Measurements from ENCODE around the gene GLIPR2. TPM values are rescaled to one million over a fixed set of nuclear protein-coding genes. Genes with fewer than 3 reads are reported as not detected.
"Not testable (repeated sequence)": the region's sequence is repeated elsewhere in the genome, so short reads cannot be mapped to it uniquely, and the experiment has no call there.

GLIPR2 gene
- total RNA-seq, 1 experiment from 2014 or later = 0.96 TPM

DNA sequence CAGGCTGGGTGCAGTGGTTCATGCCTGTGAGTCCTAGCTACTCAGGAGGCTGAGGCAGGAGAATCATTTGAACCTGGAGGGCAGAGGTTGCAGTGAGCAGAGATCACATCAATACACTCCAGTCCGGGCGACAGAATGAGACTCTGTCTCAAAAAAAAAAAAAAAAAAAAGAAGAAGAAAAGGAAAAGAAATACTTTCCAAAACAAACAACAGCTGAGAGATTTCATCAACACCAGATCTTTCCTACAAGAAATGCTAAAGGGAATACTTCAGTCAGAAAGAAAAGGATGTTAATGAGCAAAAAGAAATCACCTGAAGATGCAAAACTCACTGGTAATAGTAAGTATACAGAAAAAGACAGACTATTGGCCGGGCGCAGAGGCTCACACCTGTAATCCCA, 41.0 kb downstream of the GLIPR2 start:
- Mint-ChIP-seq H3K4me1 (ENCODE audit: insufficient read depth, unreplicated experiment) (no peaks in the 10 kb centered on the region), H3K36me3 (ENCODE audit: insufficient read depth, unreplicated experiment) (no peaks in the 10 kb centered on the region), H3K27ac (ENCODE audit: low read depth, unreplicated experiment) (no peak overlapping the region), H3K27me3 (ENCODE audit: insufficient read depth, unreplicated experiment) (no peaks in the 10 kb centered on the region), H3K4me3 (ENCODE audit: unreplicated experiment) (no peak overlapping the region), H3K9me3 (ENCODE audit: unreplicated experiment) (no peaks in the 10 kb centered on the region)
- DNase-seq (ENCODE audit: unreplicated experiment) = no peak
- TF ChIP-seq, protein P1, sequence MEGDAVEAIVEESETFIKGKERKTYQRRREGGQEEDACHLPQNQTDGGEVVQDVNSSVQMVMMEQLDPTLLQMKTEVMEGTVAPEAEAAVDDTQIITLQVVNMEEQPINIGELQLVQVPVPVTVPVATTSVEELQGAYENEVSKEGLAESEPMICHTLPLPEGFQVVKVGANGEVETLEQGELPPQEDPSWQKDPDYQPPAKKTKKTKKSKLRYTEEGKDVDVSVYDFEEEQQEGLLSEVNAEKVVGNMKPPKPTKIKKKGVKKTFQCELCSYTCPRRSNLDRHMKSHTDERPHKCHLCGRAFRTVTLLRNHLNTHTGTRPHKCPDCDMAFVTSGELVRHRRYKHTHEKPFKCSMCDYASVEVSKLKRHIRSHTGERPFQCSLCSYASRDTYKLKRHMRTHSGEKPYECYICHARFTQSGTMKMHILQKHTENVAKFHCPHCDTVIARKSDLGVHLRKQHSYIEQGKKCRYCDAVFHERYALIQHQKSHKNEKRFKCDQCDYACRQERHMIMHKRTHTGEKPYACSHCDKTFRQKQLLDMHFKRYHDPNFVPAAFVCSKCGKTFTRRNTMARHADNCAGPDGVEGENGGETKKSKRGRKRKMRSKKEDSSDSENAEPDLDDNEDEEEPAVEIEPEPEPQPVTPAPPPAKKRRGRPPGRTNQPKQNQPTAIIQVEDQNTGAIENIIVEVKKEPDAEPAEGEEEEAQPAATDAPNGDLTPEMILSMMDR (IDR thresholded peaks at IDR 0.05; ENCODE audit: unreplicated experiment) = no peak
- CTCF ChIA-PET = interaction anchor here (0.8 to 0.9 kb wide), 2 partner anchors 11 to 13 kb away, joined by 3 to 6 read pairs; no protein-coding TSS in a partner anchor
- no TSS peak for BruUV-seq (replicated peaks)
- intact Hi-C loops (cut with micrococcal nuclease) = no loop called here
- POLR2A ChIA-PET = interaction anchor here (1.2 kb wide), 1 partner anchor 13 kb away, joined by 9 read pairs; the partner anchor contains the start of gene CLTA

DNA sequence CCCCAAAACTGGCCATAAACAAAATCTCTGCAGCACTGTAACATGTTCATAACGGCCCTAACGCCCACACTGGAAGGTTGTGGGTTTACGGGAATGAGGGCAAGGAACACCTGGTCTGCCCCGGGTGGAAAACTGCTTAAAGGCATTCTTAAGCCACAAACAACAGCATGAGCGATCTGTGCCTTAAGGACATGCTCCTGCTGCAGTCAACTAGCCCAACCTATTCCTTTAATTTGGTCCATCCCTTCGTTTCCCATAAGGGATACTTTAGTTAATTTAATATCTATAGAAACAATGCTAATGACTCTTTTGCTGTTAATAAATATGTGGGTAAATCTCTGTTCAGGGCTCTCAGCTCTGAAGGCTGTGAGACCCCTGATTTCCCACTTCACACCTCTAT, 43.7 kb downstream of the GLIPR2 start:
- H3K9me3 Mint-ChIP-seq (ENCODE audit: unreplicated experiment); H3K36me3 Mint-ChIP-seq (ENCODE audit: insufficient read depth, unreplicated experiment); H3K27ac Mint-ChIP-seq (ENCODE audit: low read depth, unreplicated experiment); DNase-seq (ENCODE audit: unreplicated experiment); H3K4me3 Mint-ChIP-seq (ENCODE audit: unreplicated experiment); H3K27me3 Mint-ChIP-seq (ENCODE audit: insufficient read depth, unreplicated experiment); intact Hi-C loops (cut with micrococcal nuclease); H3K4me1 Mint-ChIP-seq (ENCODE audit: insufficient read depth, unreplicated experiment); BruUV-seq (replicated peaks): not testable (repeated sequence)
- CTCF ChIA-PET = interaction anchor here (1.2 kb wide), 1 partner anchor 9 kb away, joined by 3 read pairs; no protein-coding TSS in a partner anchor
- POLR2A ChIA-PET = interaction anchor here (1.9 kb wide), 1 partner anchor 10 kb away, joined by 8 read pairs; the partner anchor contains the start of gene CLTA

DNA sequence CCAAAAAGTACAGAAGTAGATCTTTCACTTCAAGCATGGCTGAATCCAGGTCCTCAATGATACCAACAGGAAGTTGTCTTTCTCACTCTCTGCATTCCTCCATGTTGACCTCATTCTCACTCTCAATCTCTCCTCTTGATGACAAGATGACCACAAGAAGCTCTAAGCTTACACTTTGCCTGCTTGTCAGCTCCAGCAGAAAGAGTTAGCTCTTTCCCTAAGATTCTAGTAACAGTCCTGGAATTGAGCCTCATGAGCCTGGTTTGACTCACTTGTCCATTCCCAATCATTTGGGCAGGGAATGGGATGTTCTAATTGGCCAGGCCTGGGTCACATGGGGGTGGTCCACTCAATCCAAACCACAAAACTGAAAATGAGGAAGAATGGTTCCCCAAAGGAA, 50.9 kb downstream of the GLIPR2 start:
- intact Hi-C loops (cut with micrococcal nuclease) = no loop called here
- TF ChIP-seq, protein P1 (IDR thresholded peaks at IDR 0.05; ENCODE audit: unreplicated experiment) = no peak
- Mint-ChIP-seq H3K4me1 (ENCODE audit: insufficient read depth, unreplicated experiment) (peaks cover 8% of the 10 kb centered on the region), H3K27ac (ENCODE audit: low read depth, unreplicated experiment) (no peak overlapping the region), H3K9me3 (ENCODE audit: unreplicated experiment) (no peaks in the 10 kb centered on the region), H3K36me3 (ENCODE audit: insufficient read depth, unreplicated experiment) (peaks cover 7% of the 10 kb centered on the region), H3K4me3 (ENCODE audit: unreplicated experiment) (no peak overlapping the region), H3K27me3 (ENCODE audit: insufficient read depth, unreplicated experiment) (no peaks in the 10 kb centered on the region)
- CTCF ChIA-PET = interaction anchor here (0.6 kb wide), 1 partner anchor 153 kb away, joined by 3 read pairs; no protein-coding TSS in a partner anchor
- POLR2A ChIA-PET = no interaction called here
- no TSS peak for BruUV-seq (replicated peaks)
- DNase-seq (ENCODE audit: unreplicated experiment) = no peak

DNA sequence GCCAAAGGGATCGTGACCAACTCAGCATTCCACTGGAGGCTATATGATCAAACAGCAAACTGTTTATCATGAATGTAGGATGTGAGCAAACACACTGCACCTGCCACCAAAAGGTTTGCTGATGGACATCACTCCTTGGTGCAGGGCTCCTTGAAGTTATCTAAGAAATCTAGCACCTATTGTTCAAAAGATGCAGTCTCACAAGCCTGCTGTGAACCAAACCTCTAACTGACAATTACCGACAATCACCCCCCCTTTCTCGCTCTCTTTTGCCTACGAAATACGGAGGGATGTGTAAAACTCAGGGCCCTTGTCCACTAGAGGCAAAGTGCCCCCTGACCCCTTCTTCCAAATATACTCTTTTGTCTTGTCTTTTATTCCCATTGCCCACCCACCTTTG, 51.7 kb downstream of the GLIPR2 start:
- ChIA-PET CTCF (no interaction called here), POLR2A (no interaction called here)
- no peak overlapping the region for H3K27ac Mint-ChIP-seq (ENCODE audit: low read depth, unreplicated experiment)
- intact Hi-C loops (cut with micrococcal nuclease) = no loop called here
- peaks cover 16% of the 10 kb centered on the region for H3K4me1 Mint-ChIP-seq (ENCODE audit: insufficient read depth, unreplicated experiment)
- no peaks in the 10 kb centered on the region for H3K9me3 Mint-ChIP-seq (ENCODE audit: unreplicated experiment)
- H3K4me3 Mint-ChIP-seq (ENCODE audit: unreplicated experiment) = no peak overlapping the region
- no TSS peak for BruUV-seq (replicated peaks)
- H3K27me3 Mint-ChIP-seq (ENCODE audit: insufficient read depth, unreplicated experiment) = no peaks in the 10 kb centered on the region
- TF ChIP-seq, protein P1 (IDR thresholded peaks at IDR 0.05; ENCODE audit: unreplicated experiment) = no peak
- DNase-seq (ENCODE audit: unreplicated experiment) = no peak
- peaks cover 7% of the 10 kb centered on the region for H3K36me3 Mint-ChIP-seq (ENCODE audit: insufficient read depth, unreplicated experiment)

Measured in MCF 10A (cell line).